GM21528 (cell line): ENCODE results near the gene KAZN.

ENCODE experiments used
- ATAC-seq: cut with Tn5 transposase; IDR thresholded peaks from one replicate; pipeline ENCODE4 v1.9.1; 2021; ENCODE audit warnings: mild to moderate bottlenecking, moderate library complexity; ENCODE audit not compliant: unreplicated experiment, low FRiP score

KAZN gene

GRCh38 chr1:14583788-14584187 lies 14.7 kb upstream of the KAZN start:
- ATAC-seq: no peak

GRCh38 chr1:14585728-14586127 lies 12.8 kb upstream of the KAZN start:
- no peak for ATAC-seq

DNA sequence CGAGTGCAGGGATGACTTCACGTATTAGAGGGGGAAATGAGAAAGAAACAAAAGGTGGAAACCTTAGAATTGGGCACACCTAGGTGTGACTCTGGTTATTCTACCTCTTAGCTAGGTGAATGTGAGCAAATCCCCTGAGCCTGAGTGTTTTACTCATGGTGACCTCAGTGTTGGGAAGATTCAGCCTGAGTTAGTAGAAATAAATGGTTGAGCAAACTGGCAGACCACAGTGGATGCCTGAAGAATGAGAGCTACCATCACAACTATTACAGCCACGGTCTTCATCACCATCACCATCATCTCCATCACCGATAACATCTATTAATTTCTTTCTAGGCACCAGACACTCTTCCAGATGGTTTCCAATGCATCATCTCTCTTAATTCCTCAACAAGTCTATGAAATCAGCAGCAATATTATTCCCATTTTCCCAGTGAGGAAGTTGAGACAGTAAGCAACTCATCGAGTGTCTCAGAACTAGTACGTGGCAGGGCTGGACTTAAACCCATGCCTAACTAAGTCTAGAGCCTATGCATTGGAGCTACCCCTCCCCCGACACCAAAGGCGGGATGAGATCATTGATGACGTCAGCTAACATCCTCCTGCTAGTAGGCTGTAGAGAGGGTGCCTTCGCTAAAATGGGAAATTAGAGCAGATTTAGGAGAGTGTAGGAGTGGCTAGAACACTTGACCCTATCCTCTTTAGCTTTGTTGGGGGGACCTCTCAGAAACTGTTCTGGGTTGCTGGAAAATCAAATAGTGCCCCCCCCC lies 7.9 kb upstream of the KAZN start:
- no peak for ATAC-seq

- no peak for ATAC-seq
Observed at GRCh38 chr1:14591600-14591999, 6.9 kb upstream of the KAZN start.

GRCh38 chr1:14592004-14592631 lies 6.4 kb upstream of the KAZN start:
- ATAC-seq: no peak

DNA sequence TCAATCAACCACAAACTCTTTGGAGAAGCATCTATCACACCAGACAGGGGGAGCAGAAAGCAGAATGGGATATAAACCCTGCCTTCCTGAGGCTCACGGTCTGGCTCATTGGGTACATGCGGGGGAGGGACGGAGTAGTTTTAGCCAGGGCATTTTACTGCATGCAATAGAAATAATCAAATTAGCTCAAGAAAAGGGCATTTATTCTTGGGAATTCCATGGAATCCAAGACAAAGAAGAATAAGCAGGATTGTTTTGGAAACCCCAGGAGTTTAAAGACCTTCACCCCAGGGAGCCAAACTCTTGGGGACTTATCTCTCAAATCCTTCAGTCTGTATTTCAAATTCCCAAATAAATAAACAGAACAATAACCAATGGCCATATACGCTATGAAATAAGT lies 5.2 kb upstream of the KAZN start:
- ATAC-seq: no peak

DNA sequence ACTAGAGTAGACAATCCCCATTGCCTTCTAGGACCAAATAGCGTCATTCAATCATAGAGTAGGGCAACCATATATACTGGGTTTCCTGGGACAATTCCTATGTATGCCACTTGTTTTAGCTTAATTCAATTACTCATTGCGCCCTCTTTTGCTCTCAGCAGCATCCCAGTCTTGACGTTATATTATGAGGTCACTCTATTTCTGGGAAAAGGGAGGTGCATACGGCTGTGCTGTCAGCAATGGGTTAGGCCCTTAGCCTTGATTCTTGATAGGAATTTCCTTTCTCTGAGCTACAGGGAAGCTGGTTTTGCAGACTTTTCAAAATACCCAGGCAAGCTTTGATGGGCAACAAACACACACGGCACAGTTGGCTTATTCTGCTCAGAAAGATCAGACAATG lies 4.4 kb upstream of the KAZN start:
- ATAC-seq: no peak

DNA sequence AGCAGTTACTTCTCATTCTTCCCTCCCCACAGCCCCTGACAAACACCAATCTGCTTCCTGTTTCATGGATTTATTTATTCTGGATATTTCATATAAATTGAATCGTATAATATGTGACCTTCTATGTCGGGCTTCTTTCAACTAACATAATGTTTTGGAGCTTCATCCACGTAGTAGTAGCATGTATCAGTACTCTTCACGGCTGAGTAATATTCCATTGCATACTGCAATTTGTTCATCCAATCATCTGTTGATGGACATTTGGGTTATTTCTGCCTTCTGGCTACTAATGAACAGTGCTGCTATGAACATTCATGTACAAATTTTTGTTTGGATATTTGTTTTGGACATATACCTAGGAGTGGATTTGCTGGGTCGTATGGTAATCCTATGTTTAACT lies 1.9 kb upstream of the KAZN start:
- ATAC-seq: no peak

- ATAC-seq: no peak
Observed at GRCh38 chr1:14597343-14598006, 1.0 kb upstream of the KAZN start.

DNA sequence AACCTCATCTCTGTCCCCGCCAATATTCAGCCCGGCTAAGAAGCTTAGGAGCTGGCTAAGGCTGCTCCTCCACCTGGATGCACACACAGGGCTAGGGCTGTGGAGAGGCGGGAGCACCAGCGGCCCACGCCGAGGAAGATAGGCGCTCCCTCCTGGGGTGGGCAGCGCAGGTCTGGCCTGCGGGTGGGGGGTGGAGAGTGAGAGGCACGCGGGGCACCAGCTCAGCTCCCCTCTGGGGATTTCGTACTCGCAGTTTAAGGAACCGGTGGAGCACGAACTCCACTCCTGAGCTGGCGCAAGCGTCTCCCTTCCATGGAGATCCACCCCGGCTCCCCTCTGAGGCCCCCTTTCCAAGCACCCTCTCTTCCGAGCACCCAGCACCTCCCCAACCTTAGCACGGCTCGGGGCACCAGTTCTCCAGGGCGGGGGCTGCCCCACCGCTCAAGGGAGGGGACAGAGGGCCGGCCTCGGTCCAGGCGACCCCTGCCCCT lies 433 bp upstream of the KAZN start:
- no peak for ATAC-seq

GRCh38 chr1:14599183-14599791 lies 802 bp downstream of the KAZN start:
- no peak for ATAC-seq

- no peak for ATAC-seq
Observed at GRCh38 chr1:14599800-14600199, 1.3 kb downstream of the KAZN start.

- ATAC-seq: no peak
Observed at GRCh38 chr1:14600405-14601112, 2.1 kb downstream of the KAZN start.

- no peak for ATAC-seq
Observed at GRCh38 chr1:14602136-14602535, 3.7 kb downstream of the KAZN start.

- ATAC-seq: no peak
Observed at GRCh38 chr1:14603645-14604044, 5.2 kb downstream of the KAZN start.

GRCh38 chr1:14604414-14604813 lies 5.9 kb downstream of the KAZN start:
- ATAC-seq: no peak

GRCh38 chr1:14605945-14606344 lies 7.5 kb downstream of the KAZN start:
- no peak for ATAC-seq

- ATAC-seq: no peak
Observed at GRCh38 chr1:14606632-14607031, 8.1 kb downstream of the KAZN start.

GRCh38 chr1:14607295-14607694 lies 8.8 kb downstream of the KAZN start:
- no peak for ATAC-seq

DNA sequence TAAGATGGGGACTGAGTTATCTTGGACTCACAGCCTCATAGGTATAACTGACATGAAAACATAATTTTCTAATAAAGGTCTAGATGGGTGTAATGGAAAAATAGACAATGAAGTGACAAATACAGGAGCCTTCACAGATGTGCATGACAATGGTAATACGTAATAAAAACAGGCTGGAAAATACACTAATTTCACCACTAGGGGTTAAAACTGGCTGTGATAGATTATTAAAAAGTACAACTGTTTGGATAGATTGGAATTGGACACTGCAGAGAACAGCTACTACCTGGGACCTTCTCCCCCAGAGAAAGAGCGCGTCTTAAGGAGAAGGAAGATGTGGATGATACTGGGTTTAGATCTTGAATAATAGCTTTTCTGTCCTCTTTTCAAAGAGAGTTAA lies 9.8 kb downstream of the KAZN start:
- ATAC-seq: no peak

DNA sequence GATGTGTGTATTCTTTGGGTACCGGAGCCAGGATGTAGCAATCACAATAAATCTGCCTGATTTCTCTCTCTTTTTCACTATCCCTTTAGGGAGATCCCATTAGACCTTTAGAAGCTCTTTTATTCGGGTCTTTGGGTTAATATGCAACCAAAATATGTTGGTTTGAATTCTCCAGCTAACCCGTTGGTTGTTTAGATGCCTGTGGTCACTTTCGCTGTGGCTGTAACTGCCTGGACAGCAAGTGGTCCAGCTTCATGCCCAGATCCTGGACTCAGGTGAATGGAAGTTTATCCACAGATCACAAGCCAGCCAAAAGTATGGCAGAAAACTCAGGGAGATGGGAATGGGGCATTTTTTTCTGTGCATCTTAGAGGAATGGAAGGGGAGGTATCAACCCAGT lies 12.3 kb downstream of the KAZN start:
- ATAC-seq: no peak
